ENCODE results near the gene LRTM2.

Gene LRTM2

DNA sequence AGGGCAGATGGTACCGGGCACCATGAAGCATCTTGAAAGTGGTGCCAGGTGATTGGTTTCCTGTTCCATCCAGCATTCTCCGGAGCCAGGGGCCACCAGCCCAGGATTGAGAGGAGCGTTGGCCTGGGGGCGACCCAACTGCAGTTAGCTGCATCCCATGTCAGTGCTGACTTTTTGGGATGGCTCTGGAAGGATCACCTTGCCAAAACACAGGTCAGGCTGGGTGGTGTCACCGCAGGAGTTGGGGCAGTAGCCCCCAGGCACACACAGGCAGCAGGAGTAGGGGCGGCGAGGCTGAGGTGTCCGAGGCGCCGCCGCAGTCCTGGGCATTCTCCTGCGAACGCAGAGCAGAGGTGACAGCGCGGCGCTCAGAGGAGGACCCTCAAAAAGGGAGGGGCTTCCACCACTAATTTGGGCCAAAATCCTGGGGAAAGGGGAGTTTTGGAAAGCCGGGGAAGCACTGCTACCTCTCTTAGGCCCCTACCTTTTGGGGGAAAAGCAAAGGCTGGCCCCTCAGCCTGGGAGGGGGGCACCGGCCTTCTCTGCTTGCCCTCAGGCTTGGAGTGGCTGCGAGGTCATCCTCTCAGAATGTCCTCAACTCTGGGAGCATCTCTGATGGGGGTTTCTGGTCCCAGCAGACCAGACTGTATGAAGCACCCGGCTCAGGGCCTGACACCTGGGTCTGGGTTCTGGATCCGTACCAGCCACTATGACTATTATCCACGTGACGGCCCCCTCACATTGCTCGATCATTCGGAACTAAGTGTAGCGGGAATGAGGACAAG lies 26.7 kb upstream of the LRTM2 start:
- TF ChIP-seq, protein P1, sequence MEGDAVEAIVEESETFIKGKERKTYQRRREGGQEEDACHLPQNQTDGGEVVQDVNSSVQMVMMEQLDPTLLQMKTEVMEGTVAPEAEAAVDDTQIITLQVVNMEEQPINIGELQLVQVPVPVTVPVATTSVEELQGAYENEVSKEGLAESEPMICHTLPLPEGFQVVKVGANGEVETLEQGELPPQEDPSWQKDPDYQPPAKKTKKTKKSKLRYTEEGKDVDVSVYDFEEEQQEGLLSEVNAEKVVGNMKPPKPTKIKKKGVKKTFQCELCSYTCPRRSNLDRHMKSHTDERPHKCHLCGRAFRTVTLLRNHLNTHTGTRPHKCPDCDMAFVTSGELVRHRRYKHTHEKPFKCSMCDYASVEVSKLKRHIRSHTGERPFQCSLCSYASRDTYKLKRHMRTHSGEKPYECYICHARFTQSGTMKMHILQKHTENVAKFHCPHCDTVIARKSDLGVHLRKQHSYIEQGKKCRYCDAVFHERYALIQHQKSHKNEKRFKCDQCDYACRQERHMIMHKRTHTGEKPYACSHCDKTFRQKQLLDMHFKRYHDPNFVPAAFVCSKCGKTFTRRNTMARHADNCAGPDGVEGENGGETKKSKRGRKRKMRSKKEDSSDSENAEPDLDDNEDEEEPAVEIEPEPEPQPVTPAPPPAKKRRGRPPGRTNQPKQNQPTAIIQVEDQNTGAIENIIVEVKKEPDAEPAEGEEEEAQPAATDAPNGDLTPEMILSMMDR (IDR thresholded peaks at IDR 0.05; ENCODE audit: low read depth, low read length), result no peak
- H3K4me3 ChIP-seq (replicated peaks in 1 of 2; ENCODE audit: low read depth in 2 of 2, low read length in 2 of 2), result no peak overlapping the region
- DNase-seq (ENCODE audit: low read depth in 2 of 2), result no peak

DNA sequence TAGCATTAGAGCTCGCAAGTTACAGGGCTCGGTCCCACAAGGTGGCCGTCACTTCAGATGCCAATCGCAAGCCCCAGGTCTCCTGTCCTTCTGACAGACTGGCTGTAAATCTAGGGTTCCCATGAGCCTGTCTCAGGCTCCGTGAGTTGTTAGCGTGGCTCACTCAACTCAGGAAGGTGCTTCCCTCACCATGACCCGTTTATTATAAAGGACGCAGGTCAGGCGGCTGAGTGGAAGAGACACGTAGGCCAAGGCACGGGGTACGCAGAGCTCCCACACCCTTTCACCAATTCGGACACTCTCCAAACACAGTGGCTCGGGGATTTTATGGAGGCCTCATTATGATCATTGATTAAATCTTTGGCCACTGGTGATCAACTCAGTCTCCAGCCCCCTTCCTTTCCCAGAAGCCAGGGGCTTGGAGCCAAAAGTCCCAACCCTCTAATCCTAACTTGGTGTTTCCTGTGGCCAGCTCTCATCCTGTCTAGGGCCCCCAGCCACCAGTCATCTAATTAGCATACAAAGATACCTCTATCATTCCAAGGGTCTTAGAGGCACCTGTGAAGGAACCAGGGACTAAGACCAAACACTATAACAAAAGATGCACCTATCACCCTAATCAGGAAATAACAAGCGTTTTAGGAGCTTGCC lies 25.8 kb upstream of the LRTM2 start:
- no peak for DNase-seq (ENCODE audit: low read depth in 2 of 2)
- no peak overlapping the region for H3K4me3 ChIP-seq (replicated peaks in 1 of 2; ENCODE audit: low read depth in 2 of 2, low read length in 2 of 2)
- TF ChIP-seq, protein P1 (IDR thresholded peaks at IDR 0.05; ENCODE audit: low read depth, low read length), result no peak

DNA sequence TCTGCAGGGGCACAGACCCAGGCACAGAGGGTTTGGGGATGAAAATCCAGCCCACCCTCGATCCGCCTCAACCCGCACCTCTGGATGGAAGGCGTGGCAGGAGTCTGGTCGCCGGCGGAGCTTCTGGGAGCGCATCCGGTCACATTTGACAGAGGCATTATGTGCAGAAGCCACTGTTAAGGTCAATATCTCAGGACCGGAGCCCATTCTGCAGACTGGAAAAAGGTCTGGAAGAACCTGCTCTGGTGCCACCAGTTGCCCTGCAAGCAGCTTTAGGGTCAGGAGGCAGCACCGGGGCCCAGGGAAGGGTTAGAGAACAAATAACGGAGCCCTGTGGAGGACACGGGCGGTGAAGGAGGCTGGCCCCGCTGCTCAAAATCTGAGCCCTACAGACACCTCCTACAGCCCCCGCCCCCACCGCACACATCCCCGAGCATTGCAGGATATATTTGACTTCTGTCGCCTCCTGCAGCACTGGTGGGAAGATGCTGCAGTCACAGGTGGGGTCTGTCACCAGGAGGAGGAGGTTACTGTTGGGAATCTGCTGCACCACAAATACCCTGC lies 25.1 kb upstream of the LRTM2 start:
- DNase-seq (ENCODE audit: low read depth in 2 of 2), result no peak
- TF ChIP-seq, protein P1 (IDR thresholded peaks at IDR 0.05; ENCODE audit: low read depth, low read length), result no peak
- H3K4me3 ChIP-seq (replicated peaks in 1 of 2; ENCODE audit: low read depth in 2 of 2, low read length in 2 of 2), result no peak overlapping the region

DNA sequence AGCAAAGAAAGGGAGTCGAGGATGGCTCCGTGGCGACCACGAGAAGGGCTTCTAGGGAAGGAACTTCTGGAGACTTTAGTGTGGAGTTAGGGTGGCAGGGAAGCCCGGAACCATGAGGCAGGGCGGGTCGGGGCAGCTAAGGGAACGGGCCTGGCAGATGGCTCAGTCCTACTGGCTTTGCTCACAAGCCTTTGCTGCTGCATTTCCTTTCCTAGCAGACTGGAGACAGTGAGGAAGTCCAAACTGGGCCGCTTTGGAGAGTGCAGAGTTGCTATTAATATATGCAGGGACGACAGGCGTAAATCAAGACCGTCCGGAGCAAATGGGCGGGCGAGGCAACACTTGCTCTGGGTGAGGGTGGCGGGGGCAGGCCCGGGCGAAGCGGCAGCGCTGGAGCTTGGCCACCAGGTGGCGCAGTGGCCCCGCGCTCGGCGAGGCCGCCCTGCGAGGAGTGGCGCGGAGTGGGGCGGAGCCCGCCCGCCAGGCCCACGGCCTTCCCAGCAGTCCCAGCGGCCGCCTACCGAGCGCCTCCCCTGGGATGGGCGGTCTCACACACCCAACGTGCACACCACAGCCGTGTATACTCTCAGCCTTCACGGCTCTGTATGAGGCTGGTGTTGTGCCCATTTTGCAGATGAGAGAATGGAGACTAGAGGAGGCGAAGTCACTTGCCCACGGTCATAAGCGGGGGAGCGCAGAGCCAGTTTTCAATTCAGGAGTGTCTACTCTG lies 24.4 kb upstream of the LRTM2 start:
- TF ChIP-seq, protein P1 (IDR thresholded peaks at IDR 0.05; ENCODE audit: low read depth, low read length), result peak; percentile 42
- DNase-seq (ENCODE audit: low read depth in 2 of 2), result peak; percentile 89 to 93
- H3K4me3 ChIP-seq (replicated peaks in 1 of 2; ENCODE audit: low read depth in 2 of 2, low read length in 2 of 2), result peak overlapping the region; percentile 41 to 51

DNA sequence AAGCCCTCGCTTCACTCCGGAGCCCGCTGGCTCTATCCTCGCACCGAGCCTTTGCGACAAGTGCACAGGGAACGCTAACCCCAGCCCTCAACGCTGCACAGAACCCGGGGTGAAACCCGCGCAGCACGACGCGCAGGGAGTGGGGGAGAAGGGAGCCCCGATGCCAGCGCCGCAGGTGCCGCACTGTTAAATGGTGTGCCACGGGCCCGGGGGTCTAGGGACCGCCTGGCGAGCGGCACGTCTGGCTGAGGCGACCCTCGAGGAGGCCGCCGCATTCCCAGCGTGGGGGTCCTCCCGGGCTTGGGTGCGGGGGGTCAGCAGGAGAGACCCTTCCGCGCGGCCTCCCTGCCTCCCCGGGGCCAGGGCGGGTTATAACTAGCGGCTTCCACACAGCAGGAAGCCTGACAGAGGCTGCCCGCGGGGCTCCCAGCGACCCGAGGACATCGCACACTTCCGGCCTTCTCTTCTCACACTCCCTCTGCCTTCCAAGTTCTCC lies 23.8 kb upstream of the LRTM2 start:
- peak overlapping the region; percentile 41 to 51 for H3K4me3 ChIP-seq (replicated peaks in 1 of 2; ENCODE audit: low read depth in 2 of 2, low read length in 2 of 2)
- TF ChIP-seq, protein P1 (IDR thresholded peaks at IDR 0.05; ENCODE audit: low read depth, low read length), result no peak
- peak in 1 of 2 donors; percentile 19 for DNase-seq (ENCODE audit: low read depth in 2 of 2)

All from cardiac fibroblast (primary cell).